ENCODE data around the gene ABCA7.

DNA sequence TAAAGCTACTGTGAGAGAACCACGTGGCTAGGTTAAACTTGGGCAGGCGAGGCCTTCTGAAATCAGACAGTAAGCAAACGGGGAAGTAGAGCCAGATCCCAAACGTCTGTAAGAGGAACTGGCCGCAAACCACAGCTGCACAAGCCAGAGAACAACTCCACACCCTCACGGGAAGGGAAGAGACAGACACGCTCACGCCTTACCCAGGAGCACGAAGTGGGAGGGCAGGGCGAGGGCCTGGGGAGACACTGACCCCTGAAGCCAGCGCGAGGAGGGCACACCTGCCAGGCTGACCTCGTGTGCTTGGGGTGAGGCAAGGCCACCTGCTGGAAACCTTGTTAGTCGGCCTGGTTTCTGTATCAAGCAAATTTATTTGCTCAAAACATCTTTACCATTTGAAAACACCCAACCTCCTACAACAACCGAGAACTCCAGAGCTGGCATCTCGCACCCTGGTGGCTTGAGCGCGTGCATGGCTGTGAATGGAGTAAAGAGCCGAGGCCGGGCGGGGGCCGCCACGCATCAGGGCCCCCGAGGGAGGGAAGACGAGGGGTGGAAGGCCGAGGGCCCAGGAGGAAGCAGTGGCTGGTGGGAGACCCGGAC, 48.0 kb downstream of the ABCA7 start:
- TF ChIP-seq TAF1 (IDR thresholded peaks at IDR 0.05; ENCODE audit: low read depth) (no peak), EZH2 (IDR thresholded peaks at IDR 0.05; ENCODE audit: borderline replicate concordance, insufficient read depth, low read length, poor library complexity, severe bottlenecking) (no peak), RAD21 (conservative IDR thresholded peaks at IDR 0.05) (no peak), EP300 (conservative IDR thresholded peaks at IDR 0.05; ENCODE audit: poor library complexity, severe bottlenecking) (no peak), POLR2AphosphoS5 (IDR thresholded peaks at IDR 0.05) (no peak)
- TF ChIP-seq, protein P1, sequence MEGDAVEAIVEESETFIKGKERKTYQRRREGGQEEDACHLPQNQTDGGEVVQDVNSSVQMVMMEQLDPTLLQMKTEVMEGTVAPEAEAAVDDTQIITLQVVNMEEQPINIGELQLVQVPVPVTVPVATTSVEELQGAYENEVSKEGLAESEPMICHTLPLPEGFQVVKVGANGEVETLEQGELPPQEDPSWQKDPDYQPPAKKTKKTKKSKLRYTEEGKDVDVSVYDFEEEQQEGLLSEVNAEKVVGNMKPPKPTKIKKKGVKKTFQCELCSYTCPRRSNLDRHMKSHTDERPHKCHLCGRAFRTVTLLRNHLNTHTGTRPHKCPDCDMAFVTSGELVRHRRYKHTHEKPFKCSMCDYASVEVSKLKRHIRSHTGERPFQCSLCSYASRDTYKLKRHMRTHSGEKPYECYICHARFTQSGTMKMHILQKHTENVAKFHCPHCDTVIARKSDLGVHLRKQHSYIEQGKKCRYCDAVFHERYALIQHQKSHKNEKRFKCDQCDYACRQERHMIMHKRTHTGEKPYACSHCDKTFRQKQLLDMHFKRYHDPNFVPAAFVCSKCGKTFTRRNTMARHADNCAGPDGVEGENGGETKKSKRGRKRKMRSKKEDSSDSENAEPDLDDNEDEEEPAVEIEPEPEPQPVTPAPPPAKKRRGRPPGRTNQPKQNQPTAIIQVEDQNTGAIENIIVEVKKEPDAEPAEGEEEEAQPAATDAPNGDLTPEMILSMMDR (IDR thresholded peaks at IDR 0.05; ENCODE audit: poor library complexity, severe bottlenecking), result no peak
- TF ChIP-seq, protein P2, sequence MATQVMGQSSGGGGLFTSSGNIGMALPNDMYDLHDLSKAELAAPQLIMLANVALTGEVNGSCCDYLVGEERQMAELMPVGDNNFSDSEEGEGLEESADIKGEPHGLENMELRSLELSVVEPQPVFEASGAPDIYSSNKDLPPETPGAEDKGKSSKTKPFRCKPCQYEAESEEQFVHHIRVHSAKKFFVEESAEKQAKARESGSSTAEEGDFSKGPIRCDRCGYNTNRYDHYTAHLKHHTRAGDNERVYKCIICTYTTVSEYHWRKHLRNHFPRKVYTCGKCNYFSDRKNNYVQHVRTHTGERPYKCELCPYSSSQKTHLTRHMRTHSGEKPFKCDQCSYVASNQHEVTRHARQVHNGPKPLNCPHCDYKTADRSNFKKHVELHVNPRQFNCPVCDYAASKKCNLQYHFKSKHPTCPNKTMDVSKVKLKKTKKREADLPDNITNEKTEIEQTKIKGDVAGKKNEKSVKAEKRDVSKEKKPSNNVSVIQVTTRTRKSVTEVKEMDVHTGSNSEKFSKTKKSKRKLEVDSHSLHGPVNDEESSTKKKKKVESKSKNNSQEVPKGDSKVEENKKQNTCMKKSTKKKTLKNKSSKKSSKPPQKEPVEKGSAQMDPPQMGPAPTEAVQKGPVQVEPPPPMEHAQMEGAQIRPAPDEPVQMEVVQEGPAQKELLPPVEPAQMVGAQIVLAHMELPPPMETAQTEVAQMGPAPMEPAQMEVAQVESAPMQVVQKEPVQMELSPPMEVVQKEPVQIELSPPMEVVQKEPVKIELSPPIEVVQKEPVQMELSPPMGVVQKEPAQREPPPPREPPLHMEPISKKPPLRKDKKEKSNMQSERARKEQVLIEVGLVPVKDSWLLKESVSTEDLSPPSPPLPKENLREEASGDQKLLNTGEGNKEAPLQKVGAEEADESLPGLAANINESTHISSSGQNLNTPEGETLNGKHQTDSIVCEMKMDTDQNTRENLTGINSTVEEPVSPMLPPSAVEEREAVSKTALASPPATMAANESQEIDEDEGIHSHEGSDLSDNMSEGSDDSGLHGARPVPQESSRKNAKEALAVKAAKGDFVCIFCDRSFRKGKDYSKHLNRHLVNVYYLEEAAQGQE (IDR thresholded peaks at IDR 0.05; ENCODE audit: borderline replicate concordance), result no peak
